ENCODE data around the gene CDKAL1. TPM values are rescaled to one million over a fixed set of nuclear protein-coding genes. Genes with fewer than 3 reads are reported as not detected.
"Not testable (repeated sequence)": the region's sequence is repeated elsewhere in the genome, so short reads cannot be mapped to it uniquely, and the experiment has no call there.

Gene CDKAL1
- total RNA-seq, 5 donors from 2014 or later (not counting 1 experiment from before 2014, with no cell fraction given), result 18.8 to 29.9 (median 20.5) TPM

DNA sequence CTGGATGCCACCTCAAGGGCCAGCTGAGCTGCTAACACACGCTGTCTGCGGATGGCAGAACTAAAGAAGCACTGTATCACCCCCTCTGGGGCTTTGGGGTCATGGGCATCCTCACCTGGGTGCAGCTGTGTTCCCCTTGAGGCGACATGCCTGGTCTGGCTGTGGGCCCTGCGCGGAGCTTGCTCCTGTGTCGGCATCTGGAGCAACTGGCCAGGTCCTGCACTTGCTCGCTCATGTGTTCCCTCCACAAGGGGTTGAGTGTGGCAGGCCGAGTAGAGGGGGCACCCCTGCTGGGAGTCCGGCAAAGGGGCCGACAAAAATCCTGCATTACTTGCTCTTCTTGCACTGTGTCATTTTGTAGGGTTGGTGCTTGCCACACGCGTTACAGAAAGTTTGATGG, 189.0 kb downstream of the CDKAL1 start:
- WGBS (ENCODE audit: insufficient coverage), result 98% methylated on average over 12 of the region's 12 CpGs
- DNase-seq, result no peak
- H3K27me3 Mint-ChIP-seq, result no peaks in the 10 kb centered on the region
- H3K4me1 ChIP-seq (ENCODE audit: control insufficient read depth in 1 of 2, extremely low read depth in 1 of 2, insufficient read depth in 2 of 2, low read length in 2 of 2), result peaks cover 8 to 13% of the 10 kb centered on the region in 2 experiments
- no peaks in the 10 kb centered on the region for H3K9me3 ChIP-seq
- H3K27ac ChIP-seq (ENCODE audit: low read length), result no peak overlapping the region
- POLR2A ChIA-PET, result no interaction called here
- H3K4me1 Mint-ChIP-seq, result peaks cover 23 to 32% (median 23%) of the 10 kb centered on the region in 3 donors
- no peak overlapping the region for H3K4me3 Mint-ChIP-seq
- no peak overlapping the region for H3K27ac Mint-ChIP-seq
- H3K9me3 Mint-ChIP-seq, result no peaks in the 10 kb centered on the region
- peaks cover 33% of the 10 kb centered on the region for H3K36me3 Mint-ChIP-seq
- peaks cover 0 to 7% of the 10 kb centered on the region in 2 donors for H3K36me3 ChIP-seq (ENCODE audit: control insufficient read depth in 2 of 2, extremely low read depth in 1 of 2, insufficient read depth in 1 of 2, low read length in 1 of 2)
- H3K27me3 ChIP-seq (replicated peaks in 1 of 2; ENCODE audit: control insufficient read depth in 2 of 2, extremely low read depth in 1 of 2, insufficient read depth in 2 of 2, low read length in 1 of 2), result no peaks in the 10 kb centered on the region
- CTCF ChIA-PET, result no interaction called here
- ATAC-seq (replicated peaks in 1 of 4), result no peak
- H3K4me3 ChIP-seq (ENCODE audit: control insufficient read depth in 1 of 2, extremely low read depth in 1 of 2, low read length in 1 of 2), result no peak overlapping the region

DNA sequence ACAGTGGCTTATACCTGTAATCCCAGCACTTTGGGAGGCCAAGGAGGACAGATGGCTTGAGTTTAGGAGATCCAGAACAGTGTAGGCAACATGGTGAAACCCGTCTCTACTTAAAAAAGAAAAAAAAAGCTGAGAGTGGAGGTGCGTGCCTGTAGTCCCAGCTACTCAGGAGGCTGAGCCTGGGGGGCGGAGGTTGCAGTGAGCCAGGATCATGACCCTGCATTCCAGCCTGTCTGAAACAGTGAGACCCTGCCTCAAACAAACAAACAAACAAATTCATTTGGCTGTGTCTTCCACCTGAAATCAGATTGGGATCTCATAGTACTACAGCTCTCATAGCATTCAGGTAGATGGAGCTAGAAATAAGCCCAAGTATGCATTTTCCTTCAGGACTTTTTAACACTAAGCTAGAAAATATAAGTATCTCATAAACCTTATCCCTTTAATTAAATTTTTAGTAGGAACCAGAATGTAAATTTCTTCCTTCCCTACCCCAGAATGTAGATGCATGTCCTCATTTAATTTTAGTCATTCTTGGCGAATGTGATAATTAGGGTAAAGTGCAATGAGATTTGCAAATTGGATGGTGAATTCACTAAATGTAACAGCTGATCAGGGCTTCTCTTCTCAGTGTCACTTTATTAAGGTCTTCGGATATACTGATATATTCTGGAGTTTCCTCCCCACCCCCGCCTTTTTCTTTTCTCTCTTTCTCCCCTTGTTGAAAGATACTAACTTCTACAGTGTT, 190.4 kb downstream of the CDKAL1 start:
- H3K9me3 ChIP-seq, result no peaks in the 10 kb centered on the region
- POLR2A ChIA-PET, result no interaction called here
- 67% methylated on average over 3 of the region's 6 CpGs for WGBS (ENCODE audit: insufficient coverage)
- no peak overlapping the region for H3K4me3 Mint-ChIP-seq
- H3K4me1 Mint-ChIP-seq, result peaks cover 13 to 26% (median 15%) of the 10 kb centered on the region in 3 donors
- peaks cover 33% of the 10 kb centered on the region for H3K36me3 Mint-ChIP-seq
- no peak overlapping the region for H3K27ac Mint-ChIP-seq
- ATAC-seq (replicated peaks in 1 of 4) (no peak), DNase-seq (no peak)
- no peak overlapping the region for H3K27ac ChIP-seq (ENCODE audit: low read length)
- no peaks in the 10 kb centered on the region for H3K27me3 Mint-ChIP-seq
- H3K27me3 ChIP-seq (replicated peaks in 1 of 2; ENCODE audit: control insufficient read depth in 2 of 2, extremely low read depth in 1 of 2, insufficient read depth in 2 of 2, low read length in 1 of 2), result no peaks in the 10 kb centered on the region
- H3K4me1 ChIP-seq (ENCODE audit: control insufficient read depth in 1 of 2, extremely low read depth in 1 of 2, insufficient read depth in 2 of 2, low read length in 2 of 2), result peaks cover 5 to 8% of the 10 kb centered on the region in 2 experiments
- H3K9me3 Mint-ChIP-seq, result no peaks in the 10 kb centered on the region
- CTCF ChIA-PET, result interaction anchor here in 1 of 2 donors (0.6 kb wide), 1 partner anchor 320 kb away, joined by 3 read pairs; no protein-coding TSS in a partner anchor
- peaks cover 0 to 7% of the 10 kb centered on the region in 2 donors for H3K36me3 ChIP-seq (ENCODE audit: control insufficient read depth in 2 of 2, extremely low read depth in 1 of 2, insufficient read depth in 1 of 2, low read length in 1 of 2)
- no peak overlapping the region for H3K4me3 ChIP-seq (ENCODE audit: control insufficient read depth in 1 of 2, extremely low read depth in 1 of 2, low read length in 1 of 2)

DNA sequence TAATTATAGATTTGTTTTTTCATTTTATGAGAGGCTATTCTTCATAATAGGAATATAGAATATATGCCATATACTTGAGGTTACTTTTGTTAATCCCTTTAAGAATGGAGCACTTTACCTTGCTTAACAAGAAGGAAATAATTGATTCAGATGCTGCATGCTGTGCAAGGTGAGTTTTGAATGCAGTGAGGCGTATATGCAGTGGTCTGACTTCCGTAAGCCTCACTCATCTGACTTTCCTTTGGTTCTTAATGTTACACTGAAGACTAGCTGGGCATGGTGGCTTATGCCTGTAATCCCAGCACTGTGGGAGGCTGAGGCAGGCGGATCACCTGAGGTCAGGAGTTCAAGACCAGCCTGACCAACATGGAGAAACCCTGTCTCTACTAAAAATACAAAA, 191.0 kb downstream of the CDKAL1 start:
- ATAC-seq (replicated peaks in 1 of 4); DNase-seq; POLR2A ChIA-PET; H3K36me3 ChIP-seq (ENCODE audit: control insufficient read depth in 2 of 2, extremely low read depth in 1 of 2, insufficient read depth in 1 of 2, low read length in 1 of 2); H3K27me3 ChIP-seq (replicated peaks in 1 of 2; ENCODE audit: control insufficient read depth in 2 of 2, extremely low read depth in 1 of 2, insufficient read depth in 2 of 2, low read length in 1 of 2); H3K4me3 Mint-ChIP-seq; H3K27ac ChIP-seq (ENCODE audit: low read length); H3K4me1 ChIP-seq (ENCODE audit: control insufficient read depth in 1 of 2, extremely low read depth in 1 of 2, insufficient read depth in 2 of 2, low read length in 2 of 2); H3K4me3 ChIP-seq (ENCODE audit: control insufficient read depth in 1 of 2, extremely low read depth in 1 of 2, low read length in 1 of 2); H3K27me3 Mint-ChIP-seq; H3K27ac Mint-ChIP-seq; H3K9me3 ChIP-seq; H3K9me3 Mint-ChIP-seq: not testable (repeated sequence)
- Mint-ChIP-seq H3K4me1 (peaks cover 11 to 20% (median 12%) of the 10 kb centered on the region in 3 donors), H3K36me3 (peaks cover 31% of the 10 kb centered on the region)
- WGBS (ENCODE audit: insufficient coverage), result 80% methylated on average over 1 of the region's 3 CpGs
- CTCF ChIA-PET, result interaction anchor here in 1 of 2 donors (0.6 kb wide), 1 partner anchor 53 kb away, joined by 4 read pairs; no protein-coding TSS in a partner anchor

DNA sequence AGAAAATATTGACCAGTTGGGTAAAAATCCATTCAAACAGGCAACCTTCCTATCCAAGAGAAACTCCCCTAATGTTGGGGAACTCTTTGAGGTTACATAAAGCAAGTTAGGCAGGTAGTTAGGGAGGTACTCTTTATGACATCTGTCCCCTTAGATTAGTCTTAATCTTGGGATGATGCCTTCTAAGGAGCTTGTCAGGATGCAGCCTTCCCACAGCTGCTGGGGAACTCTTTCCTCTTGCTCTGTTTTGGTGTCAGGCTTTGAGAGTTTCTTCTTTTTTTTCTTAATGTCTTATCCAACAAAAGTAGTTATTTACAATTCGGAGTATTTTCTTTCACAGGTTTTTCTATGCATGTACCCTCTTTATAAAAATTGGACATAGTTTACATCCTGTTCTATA, 194.8 kb downstream of the CDKAL1 start:
- H3K36me3 Mint-ChIP-seq, result peaks cover 33% of the 10 kb centered on the region
- no peaks in the 10 kb centered on the region for H3K9me3 Mint-ChIP-seq
- WGBS (ENCODE audit: insufficient coverage), result no CpG with 5 or more reads among the region's 1 CpG
- H3K4me3 Mint-ChIP-seq, result no peak overlapping the region
- DNase-seq, result no peak
- H3K4me3 ChIP-seq (ENCODE audit: control insufficient read depth in 1 of 2, extremely low read depth in 1 of 2, low read length in 1 of 2), result no peak overlapping the region
- no peak for ATAC-seq (replicated peaks in 1 of 4)
- ChIA-PET POLR2A (interaction anchor here in 1 of 2 donors (0.7 kb wide), 1 partner anchor 154 kb away, joined by 3 read pairs; no protein-coding TSS in a partner anchor), CTCF (no interaction called here)
- H3K4me1 Mint-ChIP-seq, result peaks cover 4 to 7% (median 5%) of the 10 kb centered on the region in 3 donors
- H3K9me3 ChIP-seq, result no peaks in the 10 kb centered on the region
- H3K27ac ChIP-seq (ENCODE audit: low read length), result no peak overlapping the region
- no peaks in the 10 kb centered on the region for H3K4me1 ChIP-seq (ENCODE audit: control insufficient read depth in 1 of 2, extremely low read depth in 1 of 2, insufficient read depth in 2 of 2, low read length in 2 of 2)
- H3K27me3 Mint-ChIP-seq, result no peaks in the 10 kb centered on the region
- no peaks in the 10 kb centered on the region for H3K36me3 ChIP-seq (ENCODE audit: control insufficient read depth in 2 of 2, extremely low read depth in 1 of 2, insufficient read depth in 1 of 2, low read length in 1 of 2)
- no peaks in the 10 kb centered on the region for H3K27me3 ChIP-seq (replicated peaks in 1 of 2; ENCODE audit: control insufficient read depth in 2 of 2, extremely low read depth in 1 of 2, insufficient read depth in 2 of 2, low read length in 1 of 2)
- H3K27ac Mint-ChIP-seq, result no peak overlapping the region

DNA sequence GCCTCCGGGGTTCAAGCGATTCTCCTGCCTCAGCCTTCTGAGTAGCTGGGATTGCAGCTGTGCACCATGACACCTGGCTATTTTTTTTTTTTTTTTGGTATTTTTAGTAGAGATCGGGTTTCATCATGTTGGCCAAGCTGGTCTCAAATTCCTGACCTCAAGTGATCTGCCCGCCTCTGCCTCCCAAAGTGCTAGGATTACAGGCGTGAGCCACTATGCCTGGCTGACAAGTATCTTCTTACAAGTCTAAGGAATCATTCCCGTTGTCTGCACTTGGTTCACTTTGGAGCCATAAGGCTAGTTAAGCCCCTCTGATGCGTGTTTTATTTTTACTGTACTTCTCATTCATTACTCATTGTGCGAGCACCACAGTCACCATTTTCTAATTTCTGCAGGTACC, 198.1 kb downstream of the CDKAL1 start:
- peaks cover 26% of the 10 kb centered on the region for H3K36me3 Mint-ChIP-seq
- H3K27me3 Mint-ChIP-seq; DNase-seq; CTCF ChIA-PET; H3K36me3 ChIP-seq (ENCODE audit: control insufficient read depth in 2 of 2, extremely low read depth in 1 of 2, insufficient read depth in 1 of 2, low read length in 1 of 2); H3K4me1 Mint-ChIP-seq; POLR2A ChIA-PET; H3K4me3 Mint-ChIP-seq; H3K4me3 ChIP-seq (ENCODE audit: control insufficient read depth in 1 of 2, extremely low read depth in 1 of 2, low read length in 1 of 2); H3K9me3 ChIP-seq; H3K27ac Mint-ChIP-seq; H3K4me1 ChIP-seq (ENCODE audit: control insufficient read depth in 1 of 2, extremely low read depth in 1 of 2, insufficient read depth in 2 of 2, low read length in 2 of 2); H3K27me3 ChIP-seq (replicated peaks in 1 of 2; ENCODE audit: control insufficient read depth in 2 of 2, extremely low read depth in 1 of 2, insufficient read depth in 2 of 2, low read length in 1 of 2); H3K27ac ChIP-seq (ENCODE audit: low read length); H3K9me3 Mint-ChIP-seq; ATAC-seq (replicated peaks in 1 of 4): not testable (repeated sequence)
- 91% methylated on average over 4 of the region's 8 CpGs for WGBS (ENCODE audit: insufficient coverage)

DNA sequence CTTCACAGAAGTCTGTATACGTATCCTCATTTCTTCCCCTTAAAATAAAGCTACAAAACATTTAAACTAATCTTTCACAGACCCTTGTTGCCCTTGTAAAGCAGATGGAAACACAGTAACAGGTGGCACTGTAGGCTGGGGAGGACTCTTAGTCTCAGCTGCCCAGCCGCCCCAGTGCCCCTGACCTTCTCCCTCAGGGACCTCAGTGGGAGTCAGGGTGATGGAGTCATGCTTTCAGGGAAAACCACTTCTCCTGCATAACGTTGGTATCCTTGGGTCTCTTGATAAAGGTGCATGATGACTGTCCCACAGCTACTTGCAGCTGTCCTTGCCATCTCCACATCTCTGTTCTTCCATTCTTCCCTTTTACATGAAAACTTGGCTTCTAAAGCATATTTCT, 198.6 kb downstream of the CDKAL1 start:
- Histone ChIP-seq H3K27me3 (replicated peaks in 1 of 2; ENCODE audit: control insufficient read depth in 2 of 2, extremely low read depth in 1 of 2, insufficient read depth in 2 of 2, low read length in 1 of 2) (no peaks in the 10 kb centered on the region), H3K4me1 (ENCODE audit: control insufficient read depth in 1 of 2, extremely low read depth in 1 of 2, insufficient read depth in 2 of 2, low read length in 2 of 2) (no peaks in the 10 kb centered on the region), H3K4me3 (ENCODE audit: control insufficient read depth in 1 of 2, extremely low read depth in 1 of 2, low read length in 1 of 2) (no peak overlapping the region), H3K36me3 (ENCODE audit: control insufficient read depth in 2 of 2, extremely low read depth in 1 of 2, insufficient read depth in 1 of 2, low read length in 1 of 2) (no peaks in the 10 kb centered on the region), H3K9me3 (no peaks in the 10 kb centered on the region), H3K27ac (ENCODE audit: low read length) (no peak overlapping the region)
- H3K9me3 Mint-ChIP-seq, result no peaks in the 10 kb centered on the region
- no peak overlapping the region for H3K27ac Mint-ChIP-seq
- no peak overlapping the region for H3K4me3 Mint-ChIP-seq
- WGBS (ENCODE audit: insufficient coverage), result 100% methylated on average over 1 of the region's 3 CpGs
- CTCF ChIA-PET, result no interaction called here
- DNase-seq (no peak), ATAC-seq (replicated peaks in 1 of 4) (no peak)
- H3K27me3 Mint-ChIP-seq, result no peaks in the 10 kb centered on the region
- POLR2A ChIA-PET, result no interaction called here
- H3K36me3 Mint-ChIP-seq, result peaks cover 26% of the 10 kb centered on the region
- peaks cover 2 to 4% (median 4%) of the 10 kb centered on the region in 3 donors for H3K4me1 Mint-ChIP-seq

All from T-cell (primary cell).